ENCODE results near the gene ELF4. TPM values are rescaled to one million over a fixed set of nuclear protein-coding genes. Genes with fewer than 3 reads are reported as not detected.

The ELF4 gene
- total and polyA plus RNA-seq, 2 experiments from 2014 or later: 0.50 to 1.8 TPM

DNA sequence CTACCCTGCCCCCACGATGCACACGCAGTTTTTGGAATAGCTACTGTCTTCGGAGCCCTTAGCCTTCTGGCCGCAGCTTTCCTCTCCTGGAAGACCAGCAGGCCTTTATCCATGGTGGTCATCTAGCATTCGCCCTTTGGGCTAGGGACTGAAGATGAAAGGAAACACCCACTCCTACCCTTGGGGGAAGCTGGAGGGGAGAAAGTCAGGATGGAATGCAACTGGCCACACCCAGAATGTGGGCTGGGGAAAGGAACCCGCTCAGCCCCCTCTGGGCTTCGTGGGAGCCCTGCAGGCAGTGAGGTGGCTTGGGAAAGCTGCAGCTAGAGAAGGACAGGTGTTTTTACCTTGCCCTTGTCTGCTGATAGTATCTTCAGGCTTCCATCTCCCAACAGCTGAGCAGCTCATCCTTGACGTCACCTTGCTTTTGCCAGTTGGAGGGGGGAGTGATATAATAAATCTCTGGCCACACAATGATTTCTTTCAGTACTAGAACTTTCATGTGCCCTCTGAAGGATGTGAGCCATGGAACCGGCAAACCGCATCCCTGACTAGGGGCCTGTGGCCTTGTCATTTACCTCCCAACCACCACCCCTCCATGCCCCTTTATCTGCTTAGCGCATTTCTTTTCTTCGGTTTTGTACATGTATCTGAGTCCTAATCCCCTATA, 59.0 kb downstream of the ELF4 start:
- Histone ChIP-seq H4K20me1 (replicated peaks; ENCODE audit: insufficient read depth) (no peaks in the 10 kb centered on the region), H3K79me2 (replicated peaks; ENCODE audit: insufficient read depth) (no peaks in the 10 kb centered on the region), H2AFZ (no peak overlapping the region), H3K27ac (ENCODE audit: low read depth) (no peak overlapping the region), H3K27me3 (ENCODE audit: insufficient read depth) (no peaks in the 10 kb centered on the region), H3K4me1 (ENCODE audit: insufficient read depth) (peaks cover 8% of the 10 kb centered on the region; the same call in 1 of the 2 replicates), H3K9me2 (ENCODE audit: insufficient read depth) (no peaks in the 10 kb centered on the region), H3K4me2 (no peak overlapping the region), H3K36me3 (ENCODE audit: insufficient read depth) (no peaks in the 10 kb centered on the region), H3F3A (replicated peaks; ENCODE audit: low read depth) (no peaks in the 10 kb centered on the region), H3K4me3 (no peak overlapping the region)
- DNase-seq (ENCODE audit: low spot score) (no peak), ATAC-seq (no peak)
- H3K27me3 Mint-ChIP-seq (ENCODE audit: insufficient read depth, low read depth, poor library complexity): peaks cover 10% of the 10 kb centered on the region
- TF ChIP-seq JUNB (IDR thresholded peaks at IDR 0.05; ENCODE audit: unreplicated experiment) (no peak), ZNF331 (CRISPR knock-in tag; IDR thresholded peaks at IDR 0.05; ENCODE audit: low read depth) (no peak), NANOG (IDR thresholded peaks at IDR 0.05; ENCODE audit: borderline replicate concordance) (no peak), EZH2phosphoT487 (IDR thresholded peaks at IDR 0.05; ENCODE audit: unreplicated experiment) (no peak), EZH2 (IDR thresholded peaks at IDR 0.05; ENCODE audit: low read depth, unreplicated experiment) (no peak), ZNF114 (CRISPR knock-in tag; IDR thresholded peaks at IDR 0.05) (no peak), STAT1 (IDR thresholded peaks at IDR 0.05; ENCODE audit: unreplicated experiment) (no peak), CREB1 (CRISPR knock-in tag; IDR thresholded peaks at IDR 0.05; ENCODE audit: low read depth) (no peak), ZNF462 (CRISPR knock-in tag; IDR thresholded peaks at IDR 0.05) (no peak), POLR2AphosphoS5 (IDR thresholded peaks at IDR 0.05; ENCODE audit: low read depth) (no peak), REST (IDR thresholded peaks at IDR 0.05; ENCODE audit: unreplicated experiment) (no peak), ETS1 (IDR thresholded peaks at IDR 0.05) (no peak)
- TF ChIP-seq, protein P1, sequence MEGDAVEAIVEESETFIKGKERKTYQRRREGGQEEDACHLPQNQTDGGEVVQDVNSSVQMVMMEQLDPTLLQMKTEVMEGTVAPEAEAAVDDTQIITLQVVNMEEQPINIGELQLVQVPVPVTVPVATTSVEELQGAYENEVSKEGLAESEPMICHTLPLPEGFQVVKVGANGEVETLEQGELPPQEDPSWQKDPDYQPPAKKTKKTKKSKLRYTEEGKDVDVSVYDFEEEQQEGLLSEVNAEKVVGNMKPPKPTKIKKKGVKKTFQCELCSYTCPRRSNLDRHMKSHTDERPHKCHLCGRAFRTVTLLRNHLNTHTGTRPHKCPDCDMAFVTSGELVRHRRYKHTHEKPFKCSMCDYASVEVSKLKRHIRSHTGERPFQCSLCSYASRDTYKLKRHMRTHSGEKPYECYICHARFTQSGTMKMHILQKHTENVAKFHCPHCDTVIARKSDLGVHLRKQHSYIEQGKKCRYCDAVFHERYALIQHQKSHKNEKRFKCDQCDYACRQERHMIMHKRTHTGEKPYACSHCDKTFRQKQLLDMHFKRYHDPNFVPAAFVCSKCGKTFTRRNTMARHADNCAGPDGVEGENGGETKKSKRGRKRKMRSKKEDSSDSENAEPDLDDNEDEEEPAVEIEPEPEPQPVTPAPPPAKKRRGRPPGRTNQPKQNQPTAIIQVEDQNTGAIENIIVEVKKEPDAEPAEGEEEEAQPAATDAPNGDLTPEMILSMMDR (conservative IDR thresholded peaks at IDR 0.05; ENCODE audit: low read depth in 2 of 2): no peak
- no peak overlapping the region for H3K4me3 Mint-ChIP-seq
- peaks cover 3% of the 10 kb centered on the region; the same call in 2 of the 3 replicates for H3K36me3 Mint-ChIP-seq (ENCODE audit: low read depth)
- no peaks in the 10 kb centered on the region for H3K9me3 Mint-ChIP-seq
- peaks cover 13% of the 10 kb centered on the region for H3K4me1 Mint-ChIP-seq
- no peak overlapping the region for H3K27ac Mint-ChIP-seq
